Measurements from ENCODE around the gene PDE7B.
A peak's percentile ranks its signal among the peaks of the same experiment; 100 is the strongest.

Gene PDE7B

GRCh38 chr6:136115941-136116340 lies 264.4 kb downstream of the PDE7B start (continued):
- TF ChIP-seq ZNF280D (tag by site-specific recombination; IDR thresholded peaks at IDR 0.05) (no peak), SP2 (tag by site-specific recombination; IDR thresholded peaks at IDR 0.05) (no peak), ZNF311 (tag by site-specific recombination; IDR thresholded peaks at IDR 0.05; ENCODE audit: borderline replicate concordance) (no peak), ZNF488 (tag by site-specific recombination; IDR thresholded peaks at IDR 0.05) (no peak), REST (tag by site-specific recombination; IDR thresholded peaks at IDR 0.05) (no peak), TCF7L2 (IDR thresholded peaks at IDR 0.05; ENCODE audit: borderline replicate concordance, low read depth, low read length) (peak; percentile 64; the same call in 1 of the 2 replicates), ZNF843 (tag by site-specific recombination; IDR thresholded peaks at IDR 0.05) (peak; percentile 86), SP7 (tag by site-specific recombination; IDR thresholded peaks at IDR 0.05) (no peak), ZNF548 (tag by site-specific recombination; IDR thresholded peaks at IDR 0.05) (no peak), ZNF555 (tag by site-specific recombination; conservative IDR thresholded peaks at IDR 0.05) (no peak), ZNF777 (tag by site-specific recombination; IDR thresholded peaks at IDR 0.05; ENCODE audit: borderline replicate concordance) (no peak), ZBTB7A (tag by site-specific recombination; IDR thresholded peaks at IDR 0.05; ENCODE audit: low read depth) (no peak), ZNF335 (tag by site-specific recombination; conservative IDR thresholded peaks at IDR 0.05) (no peak), ZNF223 (tag by site-specific recombination; IDR thresholded peaks at IDR 0.05) (no peak), ZSCAN23 (tag by site-specific recombination; IDR thresholded peaks at IDR 0.05) (0 out of 2 replicates have a peak, but pooled peaks have one; percentile 20), ZNF26 (tag by site-specific recombination; IDR thresholded peaks at IDR 0.05) (no peak), ZSCAN18 (tag by site-specific recombination; IDR thresholded peaks at IDR 0.05) (no peak), ZNF449 (tag by site-specific recombination; IDR thresholded peaks at IDR 0.05) (no peak), ZSCAN4 (tag by site-specific recombination; IDR thresholded peaks at IDR 0.05) (no peak), ZNF585B (tag by site-specific recombination; IDR thresholded peaks at IDR 0.05) (no peak), ZBTB20 (tag by site-specific recombination; IDR thresholded peaks at IDR 0.05) (no peak)

All from HEK293 (cell line).